Measurements from ENCODE around the gene GYS1. TPM values are rescaled to one million over a fixed set of nuclear protein-coding genes. Genes with fewer than 3 reads are reported as not detected.

GYS1 gene
- total and polyA plus RNA-seq, 10 of the 15 experiments (the other 5 are each of a cell fraction or from before 2014, with no cell fraction given): 3.7 to 62.0 (median 37.3) TPM

DNA sequence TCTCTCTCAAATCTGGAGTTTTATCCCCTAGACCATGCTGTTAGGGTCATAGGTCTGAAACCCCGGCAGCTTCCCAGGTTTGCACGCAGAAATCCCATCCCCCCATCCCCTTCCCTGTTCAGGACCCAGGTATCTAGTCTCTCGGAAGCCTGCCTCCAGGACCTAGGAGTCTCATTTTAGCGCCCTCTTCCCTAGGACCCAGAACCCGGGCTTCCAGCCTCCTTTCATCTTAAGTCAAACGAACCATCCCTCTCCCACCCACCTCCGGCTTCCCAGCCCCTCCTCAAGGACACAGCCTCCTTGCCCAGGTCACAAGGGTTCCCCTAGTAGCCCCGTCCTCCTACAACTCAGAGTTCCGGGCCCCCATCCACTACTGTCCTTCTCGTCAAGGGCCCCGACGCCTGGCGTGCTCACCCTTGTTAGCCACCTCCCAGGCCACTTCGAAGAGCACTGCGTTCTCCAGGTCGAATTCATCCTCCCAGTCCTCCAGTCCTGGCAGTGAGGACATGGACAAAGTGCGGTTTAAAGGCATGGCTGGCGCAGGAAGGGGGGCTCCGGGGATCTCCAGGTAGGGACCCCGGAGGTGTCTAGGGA lies 431 bp downstream of the GYS1 start:
- Histone ChIP-seq H2AFZ (ENCODE audit: control insufficient read depth, low read depth, low read length) (peak overlapping the region; percentile 86), H3K79me2 (ENCODE audit: control insufficient read depth, insufficient read depth, low read length) (peaks cover 51% of the 10 kb centered on the region), H3K4me3 (peak overlapping the region; percentile 93), H3K27me3 (replicated peaks in 1 of 2; ENCODE audit: control insufficient read depth in 2 of 2, insufficient read depth in 2 of 2, low read length in 1 of 2) (no peaks in the 10 kb centered on the region), H4K20me1 (ENCODE audit: control insufficient read depth, insufficient read depth) (no peaks in the 10 kb centered on the region), H3K9me3 (replicated peaks; ENCODE audit: control insufficient read depth, insufficient read depth, low read length) (no peaks in the 10 kb centered on the region), H3K27ac (ENCODE audit: control insufficient read depth, insufficient read depth) (peak overlapping the region; percentile 86), H3K4me2 (ENCODE audit: control insufficient read depth, insufficient read depth) (peak overlapping the region; percentile 80), H3K36me3 (ENCODE audit: control insufficient read depth in 2 of 2, insufficient read depth in 2 of 2, low read length in 1 of 2) (peaks cover 0 to 7% of the 10 kb centered on the region in 2 experiments; a peak in 3 of 4 replicates), H3K9ac (ENCODE audit: control insufficient read depth, insufficient read depth, low read length) (peak overlapping the region; percentile 91), H3K4me1 (ENCODE audit: control insufficient read depth, insufficient read depth, low read length) (peaks cover 3% of the 10 kb centered on the region)
- WGBS (ENCODE audit: insufficient coverage, insufficient replicate concordance, low lambda C conversion rate, missing lambda C conversion rate): 3% methylated on average over 20 of the region's 20 CpGs
- BruUV-seq (replicated peaks): no TSS peak
- intact Hi-C loops (cut with micrococcal nuclease; ENCODE audit: unreplicated experiment): no loop called here
- no peak for DNase-seq (ENCODE audit: low read depth, low spot score)
- peak; percentile 86 for FAIRE-seq
- ChIA-PET RAD21 (ENCODE audit: unreplicated experiment) (interaction anchor here (0.5 to 2.4 kb wide), 27 partner anchors 14 to 919 kb away, joined by 3 to 17 read pairs (median 5); partner anchors contain the start of genes BCAT2, CA11, CGB2 and DBP), SMC1A (ENCODE audit: uncharacterized antibody, unreplicated experiment) (interaction anchor here (0.5 to 1.9 kb wide), 14 partner anchors 9 to 1786 kb away, joined by 3 to 11 read pairs (median 4); partner anchors contain the start of genes CA11 and FTL), CTCF (interaction anchor here (0.6 to 4.0 kb wide), 35 partner anchors 9 to 788 kb away, joined by 3 to 55 read pairs (median 5); partner anchors contain the start of genes CA11, CGB2, HSD17B14 and LHB), POLR2A (interaction anchor here (0.5 to 3.6 kb wide), 28 partner anchors 8 to 619 kb away, joined by 3 to 41 read pairs (median 4); partner anchors contain the start of genes ALDH16A1, BAX, CD37 and FTL)
- TF ChIP-seq LARP7 (IDR thresholded peaks at IDR 0.05): peak; percentile 76; the same call in 1 of the 2 replicates
- TF ChIP-seq ZBED1 (IDR thresholded peaks at IDR 0.05; ENCODE audit: borderline replicate concordance): no peak
- no peak for TF ChIP-seq NR2C2 (IDR thresholded peaks at IDR 0.05; ENCODE audit: borderline replicate concordance, control insufficient read depth, insufficient read length, low read depth)
- 0 out of 2 replicates have a peak, but pooled peaks have one; percentile 21 for TF ChIP-seq RCOR1 (conservative IDR thresholded peaks at IDR 0.05; ENCODE audit: low read depth, low read length)
- TF ChIP-seq, protein P1, sequence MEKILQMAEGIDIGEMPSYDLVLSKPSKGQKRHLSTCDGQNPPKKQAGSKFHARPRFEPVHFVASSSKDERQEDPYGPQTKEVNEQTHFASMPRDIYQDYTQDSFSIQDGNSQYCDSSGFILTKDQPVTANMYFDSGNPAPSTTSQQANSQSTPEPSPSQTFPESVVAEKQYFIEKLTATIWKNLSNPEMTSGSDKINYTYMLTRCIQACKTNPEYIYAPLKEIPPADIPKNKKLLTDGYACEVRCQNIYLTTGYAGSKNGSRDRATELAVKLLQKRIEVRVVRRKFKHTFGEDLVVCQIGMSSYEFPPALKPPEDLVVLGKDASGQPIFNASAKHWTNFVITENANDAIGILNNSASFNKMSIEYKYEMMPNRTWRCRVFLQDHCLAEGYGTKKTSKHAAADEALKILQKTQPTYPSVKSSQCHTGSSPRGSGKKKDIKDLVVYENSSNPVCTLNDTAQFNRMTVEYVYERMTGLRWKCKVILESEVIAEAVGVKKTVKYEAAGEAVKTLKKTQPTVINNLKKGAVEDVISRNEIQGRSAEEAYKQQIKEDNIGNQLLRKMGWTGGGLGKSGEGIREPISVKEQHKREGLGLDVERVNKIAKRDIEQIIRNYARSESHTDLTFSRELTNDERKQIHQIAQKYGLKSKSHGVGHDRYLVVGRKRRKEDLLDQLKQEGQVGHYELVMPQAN (conservative IDR thresholded peaks at IDR 0.05): peak; percentile 76; the same call in 1 of the 2 replicates
- peak; percentile 23 for ATAC-seq
- in situ Hi-C loops (cut with MboI): no loop called here

Measured in GM12878 (cell line).